Body of pancreas (tissue), 4 donors: Measurements from ENCODE around the gene PSMD5.

Experiments
- CTCF ChIP-seq, 7 experiments: fragments of 450-650 bp in 4 of 7; fragments of 200-600 bp in 3 of 7; sonication (generic) in 3 of 7; IDR thresholded peaks; one replicate each; pipeline ENCODE4 v1.5.1; 2016 to 2019; ENCODE audit warnings: antibody characterized with exemption in 7 of 7
- POLR2A ChIP-seq, 3 donors: fragments of 450-650 bp; IDR thresholded peaks; one replicate each; pipeline ENCODE4 v1.6.1; 2016; ENCODE audit warnings: antibody characterized with exemption in 3 of 3, mild to moderate bottlenecking in 2 of 3

GRCh38 chr9:120869726-120870125, 27.0 kb upstream of the PSMD5 start:
- TF ChIP-seq CTCF (IDR thresholded peaks at IDR 0.05): no peak
- TF ChIP-seq POLR2A (IDR thresholded peaks at IDR 0.05): no peak
